Left ventricle myocardium inferior (tissue), 1 donor: ENCODE measurements around the gene SMCO4. TPM values are rescaled to one million over a fixed set of nuclear protein-coding genes. Genes with fewer than 3 reads are reported as not detected.

Experiments used
- DNase-seq: peaks from one replicate; pipeline ENCODE4 v3.0.0-alpha.2; 2020
- H3K27ac ChIP-seq: fragments of 200-600 bp; replicated peaks from 2 replicates; pipeline ENCODE4 v1.8.0; 2021
- H3K27me3 ChIP-seq: fragments of 200-600 bp; 2 replicates; pipeline ENCODE4 v1.8.0; 2021; ENCODE audit warnings: low read depth
- H3K36me3 ChIP-seq: fragments of 200-600 bp; 2 replicates; pipeline ENCODE4 v1.8.0; 2021
- H3K4me1 ChIP-seq: fragments of 200-600 bp; 2 replicates; pipeline ENCODE4 v1.8.0; 2021
- H3K4me3 ChIP-seq: fragments of 200-600 bp; 2 replicates; pipeline ENCODE4 v1.8.0; 2021; ENCODE audit warnings: mild to moderate bottlenecking, moderate library complexity
- H3K9me3 ChIP-seq: fragments of 200-600 bp; replicated peaks from 2 replicates; pipeline ENCODE4 v1.8.0; 2021
- CTCF ChIP-seq: fragments of 200-600 bp; IDR thresholded peaks from 2 replicates; pipeline ENCODE4 v1.8.0; 2021; ENCODE audit warnings: antibody characterized with exemption, mild to moderate bottlenecking, borderline replicate concordance
- intact Hi-C: fragments of 100-400 bp; cut with micrococcal nuclease; formaldehyde crosslinking; loops from one replicate; pipeline ENCODE4 v1.11.0; 2022
- total RNA-seq: library from RNA; stranded (reverse); fragmentation: NEBNext Ultra II Directional; extraction: Animal tissue kit (Norgen Biotek cat#: 25700); gene quantifications from one replicate; pipeline ENCODE4 v1.2.1, GENCODE V29; 2021
- donor health status: DM: no; HTN: yes; CAD: no; lungs with severe emphysema.

Gene SMCO4
- total RNA-seq, 1 donor from 2014 or later, result 57.6 TPM

- Histone ChIP-seq H3K4me3 (no peak overlapping the region), H3K36me3 (no peaks in the 10 kb centered on the region), H3K4me1 (peaks cover 16% of the 10 kb centered on the region), H3K9me3 (no peaks in the 10 kb centered on the region), H3K27me3 (peaks cover 11% of the 10 kb centered on the region), H3K27ac (no peak overlapping the region)
- no peak for DNase-seq
- intact Hi-C loops, result loop anchor here (10.0 kb wide), 1 partner anchor 312 kb away; no protein-coding TSS in a partner anchor
- TF ChIP-seq CTCF, result no peak
These were observed 3.8 kb upstream of the SMCO4 start for GRCh38 chr11:93547028-93547427.

GRCh38 chr11:93545566-93545965, 2.4 kb upstream of the SMCO4 start:
- H3K27me3 ChIP-seq, result peaks cover 6% of the 10 kb centered on the region
- peaks cover 31% of the 10 kb centered on the region for H3K4me1 ChIP-seq
- intact Hi-C loops, result loop anchor here (10.0 kb wide), 1 partner anchor 311 kb away; no protein-coding TSS in a partner anchor
- no peak overlapping the region for H3K4me3 ChIP-seq
- no peak for TF ChIP-seq CTCF
- H3K36me3 ChIP-seq, result no peaks in the 10 kb centered on the region
- no peaks in the 10 kb centered on the region for H3K9me3 ChIP-seq
- no peak overlapping the region for H3K27ac ChIP-seq
- no peak for DNase-seq

- no peaks in the 10 kb centered on the region for H3K27me3 ChIP-seq
- H3K27ac ChIP-seq, result peak overlapping the region; percentile 92
- no peaks in the 10 kb centered on the region for H3K36me3 ChIP-seq
- TF ChIP-seq CTCF, result no peak
- intact Hi-C loops, result loop anchor here (10.0 kb wide), 1 partner anchor 308 kb away; no protein-coding TSS in a partner anchor
- H3K4me1 ChIP-seq, result peaks cover 58% of the 10 kb centered on the region
- H3K4me3 ChIP-seq, result peak overlapping the region; percentile 94
- H3K9me3 ChIP-seq, result no peaks in the 10 kb centered on the region
- DNase-seq, result peak; percentile 34
These were observed 371 bp downstream of the SMCO4 start for GRCh38 chr11:93542811-93543229.

GRCh38 chr11:93541884-93542810, 1.0 kb downstream of the SMCO4 start:
- H3K27me3 ChIP-seq, result no peaks in the 10 kb centered on the region
- peaks cover 65% of the 10 kb centered on the region for H3K4me1 ChIP-seq
- peak overlapping the region; percentile 92 for H3K27ac ChIP-seq
- TF ChIP-seq CTCF, result no peak
- H3K9me3 ChIP-seq, result no peaks in the 10 kb centered on the region
- H3K4me3 ChIP-seq, result peak overlapping the region; percentile 94
- H3K36me3 ChIP-seq, result no peaks in the 10 kb centered on the region
- intact Hi-C loops, result loop anchor here (10.0 kb wide), 1 partner anchor 307 kb away; no protein-coding TSS in a partner anchor
- peak; percentile 45 for DNase-seq

GRCh38 chr11:93540896-93541553, 2.2 kb downstream of the SMCO4 start:
- intact Hi-C loops, result loop anchor here (10.0 kb wide), 1 partner anchor 306 kb away; no protein-coding TSS in a partner anchor
- Histone ChIP-seq H3K27ac (peak overlapping the region; percentile 92), H3K9me3 (no peaks in the 10 kb centered on the region), H3K27me3 (no peaks in the 10 kb centered on the region), H3K4me3 (no peak overlapping the region), H3K36me3 (no peaks in the 10 kb centered on the region), H3K4me1 (peaks cover 75% of the 10 kb centered on the region)
- no peak for DNase-seq
- TF ChIP-seq CTCF, result no peak
